Measurements from ENCODE around the gene TOMT. TPM values are rescaled to one million over a fixed set of nuclear protein-coding genes. Genes with fewer than 3 reads are reported as not detected.

The TOMT gene
- total and polyA plus RNA-seq, 2 of the 13 experiments (the other 11 are each of a cell fraction or from before 2014, with no cell fraction given), result not detected

DNA sequence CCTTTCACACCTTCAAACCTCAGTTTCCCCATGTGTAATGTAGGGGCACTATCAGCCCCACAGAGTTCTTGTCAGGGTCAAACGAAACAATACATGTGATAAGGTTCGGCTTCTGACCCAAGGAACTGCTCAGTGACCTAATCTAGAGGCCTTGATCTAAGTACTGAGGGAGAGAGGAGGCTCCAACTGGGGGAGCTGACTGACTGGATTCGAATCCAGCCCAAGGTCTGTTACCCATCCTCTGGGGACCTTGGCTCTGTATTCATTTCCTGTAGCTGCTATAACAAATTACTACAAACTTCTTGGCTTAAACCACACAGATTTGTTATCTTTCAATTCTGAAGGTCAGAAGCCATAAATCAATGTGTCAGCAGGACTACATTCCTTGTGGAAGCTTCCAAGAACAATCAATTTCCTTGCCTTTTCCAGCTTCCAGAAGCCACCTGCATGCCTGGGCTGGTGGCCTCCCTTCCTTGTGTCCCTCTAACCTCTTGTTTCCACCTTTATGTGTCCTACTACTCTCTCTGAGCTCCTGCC is 17.5 kb downstream of the TOMT start (continued):
- TF ChIP-seq, protein P1, sequence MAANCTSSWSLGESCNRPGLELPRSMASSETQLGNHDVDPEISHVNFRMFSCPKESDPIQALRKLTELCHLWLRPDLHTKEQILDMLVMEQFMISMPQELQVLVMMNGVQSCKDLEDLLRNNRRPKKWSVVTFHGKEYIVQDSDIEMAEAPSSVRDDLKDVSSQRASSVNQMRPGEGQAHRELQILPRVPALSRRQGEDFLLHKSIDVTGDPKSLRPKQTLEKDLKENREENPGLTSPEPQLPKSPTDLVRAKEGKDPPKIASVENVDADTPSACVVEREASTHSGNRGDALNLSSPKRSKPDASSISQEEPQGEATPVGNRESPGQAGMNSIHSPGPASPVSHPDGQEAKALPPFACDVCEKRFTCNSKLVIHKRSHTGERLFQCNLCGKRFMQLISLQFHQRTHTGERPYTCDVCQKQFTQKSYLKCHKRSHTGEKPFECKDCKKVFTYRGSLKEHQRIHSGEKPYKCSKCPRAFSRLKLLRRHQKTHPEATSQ (CRISPR knock-in tag; IDR thresholded peaks at IDR 0.05; ENCODE audit: borderline replicate concordance), result no peak
- no peak for TF ChIP-seq HNRNPUL1 (IDR thresholded peaks at IDR 0.05; ENCODE audit: low read depth, low read length)
- TF ChIP-seq IRF2 (CRISPR knock-in tag; IDR thresholded peaks at IDR 0.05), result no peak
- no peak for TF ChIP-seq ZNF10 (CRISPR knock-in tag; IDR thresholded peaks at IDR 0.05; ENCODE audit: borderline replicate concordance, low read depth)

DNA sequence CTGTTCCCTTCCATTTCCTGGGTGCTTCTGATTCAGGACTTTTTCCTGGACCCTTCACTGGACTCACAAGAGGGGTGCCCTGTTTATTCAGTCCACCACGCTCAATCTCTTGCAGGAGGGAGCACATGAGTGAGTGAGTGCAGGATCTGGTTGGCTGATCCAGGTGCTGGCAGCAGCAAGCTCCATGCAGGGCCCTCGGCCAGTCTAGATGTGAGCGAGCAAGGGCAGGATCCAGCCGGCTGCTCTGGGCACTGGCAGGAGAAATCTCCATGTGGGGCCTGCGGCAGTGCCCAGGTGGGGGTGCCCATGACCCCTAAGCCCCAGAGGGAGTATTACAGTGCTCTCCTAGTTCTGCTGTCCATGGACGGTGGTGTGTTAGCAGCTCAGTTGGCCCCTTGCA is 18.3 kb downstream of the TOMT start:
- Histone ChIP-seq H3K4me1 (ENCODE audit: insufficient read depth, low read length) (no peaks in the 10 kb centered on the region), H2AFZ (ENCODE audit: low read length) (no peak overlapping the region), H3K79me2 (ENCODE audit: insufficient read depth, low read length) (no peaks in the 10 kb centered on the region), H3K9me3 (ENCODE audit: low read length) (peaks cover 15% of the 10 kb centered on the region), H4K20me1 (ENCODE audit: insufficient read depth, low read length) (no peaks in the 10 kb centered on the region), H3K27me3 (ENCODE audit: control insufficient read depth in 1 of 2, insufficient read depth in 2 of 2, low read length in 2 of 2) (peaks cover 1 to 3% of the 10 kb centered on the region in 2 experiments; a peak in 3 of 5 replicates), H3K9ac (ENCODE audit: insufficient read depth, low read depth, low read length) (no peak overlapping the region), H3K4me2 (ENCODE audit: low read depth, low read length) (no peak overlapping the region), H3K36me3 (replicated peaks in 1 of 2; ENCODE audit: control insufficient read depth in 1 of 2, insufficient read depth in 2 of 2, low read length in 2 of 2) (no peaks in the 10 kb centered on the region), H3K4me3 (replicated peaks in 1 of 3; ENCODE audit: insufficient read depth in 1 of 3, low read depth in 2 of 3, low read length in 3 of 3) (no peak overlapping the region), H3K27ac (ENCODE audit: extremely low read length, insufficient read depth, low read length) (no peak overlapping the region)
- in situ Hi-C loops (cut with HindIII; ENCODE audit: extremely low pct_ligation_motif_present, low pct_unique_long_range_greater_than_20kb), result no loop called here
- FAIRE-seq, result no peak
- intact Hi-C loops (cut with micrococcal nuclease; ENCODE audit: unreplicated experiment), result no loop called here
- 10% methylated on average over 4 of the region's 6 CpGs for WGBS (ENCODE audit: low lambda C conversion rate)
- ChIA-PET CTCF (ENCODE audit: low intra/inter-chr PET ratio, low total read pairs) (no interaction called here), POLR2A (interaction anchor here (2.0 kb wide), 1 partner anchor 11 kb away, joined by 6 read pairs; the partner anchor contains the start of gene ANAPC15)
- ATAC-seq, result no peak
- no peak for DNase-seq (ENCODE audit: low spot score)
- no peak for TF ChIP-seq ZNF563 (CRISPR knock-in tag; IDR thresholded peaks at IDR 0.05)
- TF ChIP-seq HOXA9 (CRISPR knock-in tag; IDR thresholded peaks at IDR 0.05; ENCODE audit: borderline replicate concordance), result no peak
- no peak for TF ChIP-seq STAT5B (CRISPR knock-in tag; IDR thresholded peaks at IDR 0.05)
- TF ChIP-seq, protein P2, sequence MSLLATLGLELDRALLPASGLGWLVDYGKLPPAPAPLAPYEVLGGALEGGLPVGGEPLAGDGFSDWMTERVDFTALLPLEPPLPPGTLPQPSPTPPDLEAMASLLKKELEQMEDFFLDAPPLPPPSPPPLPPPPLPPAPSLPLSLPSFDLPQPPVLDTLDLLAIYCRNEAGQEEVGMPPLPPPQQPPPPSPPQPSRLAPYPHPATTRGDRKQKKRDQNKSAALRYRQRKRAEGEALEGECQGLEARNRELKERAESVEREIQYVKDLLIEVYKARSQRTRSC (CRISPR knock-in tag; IDR thresholded peaks at IDR 0.05; ENCODE audit: low read depth), result no peak
- TF ChIP-seq NPAS2 (CRISPR knock-in tag; IDR thresholded peaks at IDR 0.05; ENCODE audit: borderline replicate concordance), result no peak
- no peak for TF ChIP-seq ZNF101 (CRISPR knock-in tag; IDR thresholded peaks at IDR 0.05; ENCODE audit: borderline replicate concordance, low read depth)
- TF ChIP-seq SSRP1 (CRISPR knock-in tag; IDR thresholded peaks at IDR 0.05), result no peak
- no peak for TF ChIP-seq ZBTB38 (CRISPR knock-in tag; IDR thresholded peaks at IDR 0.05)
- BruUV-seq (replicated peaks), result no TSS peak

All from HepG2 (cell line).